Measurements from ENCODE around the gene FSTL4.

FSTL4 gene

GRCh38 chr5:133589286-133589685, 23.1 kb downstream of the FSTL4 start:
- TF ChIP-seq TCF4 (CRISPR knock-in tag; IDR thresholded peaks at IDR 0.05; ENCODE audit: borderline replicate concordance) (no peak), TOX (CRISPR knock-in tag; IDR thresholded peaks at IDR 0.05; ENCODE audit: borderline replicate concordance) (no peak), ZFP3 (CRISPR knock-in tag; IDR thresholded peaks at IDR 0.05) (no peak), ZC3H10 (CRISPR knock-in tag; IDR thresholded peaks at IDR 0.05) (no peak)
- TF ChIP-seq, protein P1, sequence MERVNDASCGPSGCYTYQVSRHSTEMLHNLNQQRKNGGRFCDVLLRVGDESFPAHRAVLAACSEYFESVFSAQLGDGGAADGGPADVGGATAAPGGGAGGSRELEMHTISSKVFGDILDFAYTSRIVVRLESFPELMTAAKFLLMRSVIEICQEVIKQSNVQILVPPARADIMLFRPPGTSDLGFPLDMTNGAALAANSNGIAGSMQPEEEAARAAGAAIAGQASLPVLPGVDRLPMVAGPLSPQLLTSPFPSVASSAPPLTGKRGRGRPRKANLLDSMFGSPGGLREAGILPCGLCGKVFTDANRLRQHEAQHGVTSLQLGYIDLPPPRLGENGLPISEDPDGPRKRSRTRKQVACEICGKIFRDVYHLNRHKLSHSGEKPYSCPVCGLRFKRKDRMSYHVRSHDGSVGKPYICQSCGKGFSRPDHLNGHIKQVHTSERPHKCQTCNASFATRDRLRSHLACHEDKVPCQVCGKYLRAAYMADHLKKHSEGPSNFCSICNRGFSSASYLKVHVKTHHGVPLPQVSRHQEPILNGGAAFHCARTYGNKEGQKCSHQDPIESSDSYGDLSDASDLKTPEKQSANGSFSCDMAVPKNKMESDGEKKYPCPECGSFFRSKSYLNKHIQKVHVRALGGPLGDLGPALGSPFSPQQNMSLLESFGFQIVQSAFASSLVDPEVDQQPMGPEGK (CRISPR knock-in tag; IDR thresholded peaks at IDR 0.05; ENCODE audit: borderline replicate concordance), result no peak
- no peak for ATAC-seq

- no peak for ATAC-seq
- no peak for TF ChIP-seq POU6F1 (CRISPR knock-in tag; IDR thresholded peaks at IDR 0.05; ENCODE audit: borderline replicate concordance, low read depth)
- TF ChIP-seq ZFP3 (CRISPR knock-in tag; IDR thresholded peaks at IDR 0.05), result no peak
- no peak for TF ChIP-seq RARB (CRISPR knock-in tag; IDR thresholded peaks at IDR 0.05)
Observed at GRCh38 chr5:133582971-133583370, 29.4 kb downstream of the FSTL4 start.

GRCh38 chr5:133581918-133582317, 30.4 kb downstream of the FSTL4 start:
- no peak for TF ChIP-seq POU6F1 (CRISPR knock-in tag; IDR thresholded peaks at IDR 0.05; ENCODE audit: borderline replicate concordance, low read depth)
- no peak for TF ChIP-seq TOX (CRISPR knock-in tag; IDR thresholded peaks at IDR 0.05; ENCODE audit: borderline replicate concordance)
- TF ChIP-seq BACH2 (CRISPR knock-in tag; IDR thresholded peaks at IDR 0.05; ENCODE audit: borderline replicate concordance), result no peak
- TF ChIP-seq TCF4 (CRISPR knock-in tag; IDR thresholded peaks at IDR 0.05; ENCODE audit: borderline replicate concordance), result no peak
- TF ChIP-seq ZNF565 (CRISPR knock-in tag; conservative IDR thresholded peaks at IDR 0.05; ENCODE audit: low read depth), result no peak
- no peak for TF ChIP-seq ARNTL (CRISPR knock-in tag; IDR thresholded peaks at IDR 0.05; ENCODE audit: borderline replicate concordance, low read depth)
- TF ChIP-seq RARB (CRISPR knock-in tag; IDR thresholded peaks at IDR 0.05), result no peak
- TF ChIP-seq, protein P1 (CRISPR knock-in tag; IDR thresholded peaks at IDR 0.05; ENCODE audit: borderline replicate concordance), result no peak
- no peak for TF ChIP-seq ESRRG (CRISPR knock-in tag; IDR thresholded peaks at IDR 0.05)
- no peak for ATAC-seq

- no peak for ATAC-seq
- TF ChIP-seq ESRRG (CRISPR knock-in tag; IDR thresholded peaks at IDR 0.05) (no peak), RARB (CRISPR knock-in tag; IDR thresholded peaks at IDR 0.05) (no peak), SNAI2 (CRISPR knock-in tag; IDR thresholded peaks at IDR 0.05) (no peak), ARNTL (CRISPR knock-in tag; IDR thresholded peaks at IDR 0.05; ENCODE audit: borderline replicate concordance, low read depth) (no peak), ZNF8 (CRISPR knock-in tag; IDR thresholded peaks at IDR 0.05) (no peak)
Observed at GRCh38 chr5:133581348-133581747, 31.0 kb downstream of the FSTL4 start.

GRCh38 chr5:133580618-133581017, 31.7 kb downstream of the FSTL4 start:
- no peak for ATAC-seq
- no peak for TF ChIP-seq OSR1 (CRISPR knock-in tag; IDR thresholded peaks at IDR 0.05)
- no peak for TF ChIP-seq ESRRG (CRISPR knock-in tag; IDR thresholded peaks at IDR 0.05)
- TF ChIP-seq, protein P2, sequence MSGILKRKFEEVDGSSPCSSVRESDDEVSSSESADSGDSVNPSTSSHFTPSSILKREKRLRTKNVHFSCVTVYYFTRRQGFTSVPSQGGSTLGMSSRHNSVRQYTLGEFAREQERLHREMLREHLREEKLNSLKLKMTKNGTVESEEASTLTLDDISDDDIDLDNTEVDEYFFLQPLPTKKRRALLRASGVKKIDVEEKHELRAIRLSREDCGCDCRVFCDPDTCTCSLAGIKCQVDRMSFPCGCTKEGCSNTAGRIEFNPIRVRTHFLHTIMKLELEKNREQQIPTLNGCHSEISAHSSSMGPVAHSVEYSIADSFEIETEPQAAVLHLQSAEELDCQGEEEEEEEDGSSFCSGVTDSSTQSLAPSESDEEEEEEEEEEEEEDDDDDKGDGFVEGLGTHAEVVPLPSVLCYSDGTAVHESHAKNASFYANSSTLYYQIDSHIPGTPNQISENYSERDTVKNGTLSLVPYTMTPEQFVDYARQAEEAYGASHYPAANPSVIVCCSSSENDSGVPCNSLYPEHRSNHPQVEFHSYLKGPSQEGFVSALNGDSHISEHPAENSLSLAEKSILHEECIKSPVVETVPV (CRISPR knock-in tag; IDR thresholded peaks at IDR 0.05), result no peak
- no peak for TF ChIP-seq ZFP30 (CRISPR knock-in tag; IDR thresholded peaks at IDR 0.05)
- TF ChIP-seq SNAI2 (CRISPR knock-in tag; IDR thresholded peaks at IDR 0.05), result no peak
- TF ChIP-seq, protein P3, sequence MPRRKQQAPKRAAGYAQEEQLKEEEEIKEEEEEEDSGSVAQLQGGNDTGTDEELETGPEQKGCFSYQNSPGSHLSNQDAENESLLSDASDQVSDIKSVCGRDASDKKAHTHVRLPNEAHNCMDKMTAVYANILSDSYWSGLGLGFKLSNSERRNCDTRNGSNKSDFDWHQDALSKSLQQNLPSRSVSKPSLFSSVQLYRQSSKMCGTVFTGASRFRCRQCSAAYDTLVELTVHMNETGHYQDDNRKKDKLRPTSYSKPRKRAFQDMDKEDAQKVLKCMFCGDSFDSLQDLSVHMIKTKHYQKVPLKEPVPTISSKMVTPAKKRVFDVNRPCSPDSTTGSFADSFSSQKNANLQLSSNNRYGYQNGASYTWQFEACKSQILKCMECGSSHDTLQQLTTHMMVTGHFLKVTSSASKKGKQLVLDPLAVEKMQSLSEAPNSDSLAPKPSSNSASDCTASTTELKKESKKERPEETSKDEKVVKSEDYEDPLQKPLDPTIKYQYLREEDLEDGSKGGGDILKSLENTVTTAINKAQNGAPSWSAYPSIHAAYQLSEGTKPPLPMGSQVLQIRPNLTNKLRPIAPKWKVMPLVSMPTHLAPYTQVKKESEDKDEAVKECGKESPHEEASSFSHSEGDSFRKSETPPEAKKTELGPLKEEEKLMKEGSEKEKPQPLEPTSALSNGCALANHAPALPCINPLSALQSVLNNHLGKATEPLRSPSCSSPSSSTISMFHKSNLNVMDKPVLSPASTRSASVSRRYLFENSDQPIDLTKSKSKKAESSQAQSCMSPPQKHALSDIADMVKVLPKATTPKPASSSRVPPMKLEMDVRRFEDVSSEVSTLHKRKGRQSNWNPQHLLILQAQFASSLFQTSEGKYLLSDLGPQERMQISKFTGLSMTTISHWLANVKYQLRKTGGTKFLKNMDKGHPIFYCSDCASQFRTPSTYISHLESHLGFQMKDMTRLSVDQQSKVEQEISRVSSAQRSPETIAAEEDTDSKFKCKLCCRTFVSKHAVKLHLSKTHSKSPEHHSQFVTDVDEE (CRISPR knock-in tag; IDR thresholded peaks at IDR 0.05), result no peak
- no peak for TF ChIP-seq ZNF70 (CRISPR knock-in tag; IDR thresholded peaks at IDR 0.05)
- TF ChIP-seq TCF4 (CRISPR knock-in tag; IDR thresholded peaks at IDR 0.05; ENCODE audit: borderline replicate concordance), result no peak
- TF ChIP-seq, protein P4, sequence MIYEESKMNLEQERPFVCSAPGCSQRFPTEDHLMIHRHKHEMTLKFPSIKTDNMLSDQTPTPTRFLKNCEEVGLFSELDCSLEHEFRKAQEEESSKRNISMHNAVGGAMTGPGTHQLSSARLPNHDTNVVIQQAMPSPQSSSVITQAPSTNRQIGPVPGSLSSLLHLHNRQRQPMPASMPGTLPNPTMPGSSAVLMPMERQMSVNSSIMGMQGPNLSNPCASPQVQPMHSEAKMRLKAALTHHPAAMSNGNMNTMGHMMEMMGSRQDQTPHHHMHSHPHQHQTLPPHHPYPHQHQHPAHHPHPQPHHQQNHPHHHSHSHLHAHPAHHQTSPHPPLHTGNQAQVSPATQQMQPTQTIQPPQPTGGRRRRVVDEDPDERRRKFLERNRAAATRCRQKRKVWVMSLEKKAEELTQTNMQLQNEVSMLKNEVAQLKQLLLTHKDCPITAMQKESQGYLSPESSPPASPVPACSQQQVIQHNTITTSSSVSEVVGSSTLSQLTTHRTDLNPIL (CRISPR knock-in tag; IDR thresholded peaks at IDR 0.05; ENCODE audit: low read depth), result no peak
- TF ChIP-seq BACH2 (CRISPR knock-in tag; IDR thresholded peaks at IDR 0.05; ENCODE audit: borderline replicate concordance), result no peak
